ENCODE data around the gene ZNF385A. TPM values are rescaled to one million over a fixed set of nuclear protein-coding genes. Genes with fewer than 3 reads are reported as not detected.
A peak's percentile ranks its signal among the peaks of the same experiment; 100 is the strongest.

ZNF385A gene
- total and polyA plus RNA-seq, 9 of the 15 experiments (the other 6 are each of a cell fraction or from before 2014, with no cell fraction given), result 1.0 to 111 (median 7.7) TPM

DNA sequence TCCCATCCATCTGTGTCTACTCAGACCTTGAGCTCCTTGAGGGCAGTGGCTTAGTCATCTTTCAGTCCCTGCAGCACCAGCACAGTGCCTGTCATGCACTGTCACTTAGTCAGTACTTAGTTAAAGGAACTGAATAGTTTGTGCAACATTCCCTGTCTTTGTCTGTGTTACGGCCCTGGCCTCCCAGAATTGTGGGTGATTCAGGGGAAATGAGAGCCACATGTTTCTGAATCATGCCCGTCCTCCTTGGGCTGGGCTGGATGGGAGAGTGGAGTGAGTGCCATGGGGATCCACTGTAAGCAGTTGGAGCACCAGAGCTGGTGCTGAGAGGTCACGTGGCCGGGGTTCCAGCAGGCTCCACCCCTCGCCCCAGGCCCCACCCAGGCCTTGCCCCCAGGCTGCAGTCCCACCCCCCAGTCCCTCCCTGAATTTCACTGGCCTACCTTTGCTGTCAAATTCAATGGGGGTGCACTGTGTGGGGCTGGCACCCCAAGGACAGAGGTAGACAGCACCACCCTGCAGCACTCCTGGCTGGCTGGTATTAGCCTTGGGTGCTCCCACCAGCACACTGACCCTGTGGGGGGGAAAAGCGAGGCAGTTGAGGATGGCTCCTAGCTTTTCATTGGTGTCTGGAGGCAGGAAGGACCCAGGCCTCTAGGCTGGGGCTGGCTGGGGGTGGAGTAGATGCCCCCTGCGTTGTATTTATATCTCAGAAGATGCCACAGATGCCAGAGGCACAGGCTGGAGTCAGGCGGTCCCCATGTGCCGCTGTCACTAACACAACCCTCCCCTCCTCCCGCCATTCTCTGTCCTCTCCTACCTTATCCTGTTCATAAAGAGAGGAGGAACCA, 27.1 kb upstream of the ZNF385A start (continued):
- TF ChIP-seq, protein P1, sequence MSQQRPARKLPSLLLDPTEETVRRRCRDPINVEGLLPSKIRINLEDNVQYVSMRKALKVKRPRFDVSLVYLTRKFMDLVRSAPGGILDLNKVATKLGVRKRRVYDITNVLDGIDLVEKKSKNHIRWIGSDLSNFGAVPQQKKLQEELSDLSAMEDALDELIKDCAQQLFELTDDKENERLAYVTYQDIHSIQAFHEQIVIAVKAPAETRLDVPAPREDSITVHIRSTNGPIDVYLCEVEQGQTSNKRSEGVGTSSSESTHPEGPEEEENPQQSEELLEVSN (IDR thresholded peaks at IDR 0.05; ENCODE audit: borderline replicate concordance in 1 of 2, extremely low read depth in 1 of 2, insufficient read depth in 1 of 2, insufficient read length in 1 of 2, low read depth in 1 of 2, low read length in 1 of 2, poor library complexity in 1 of 2, severe bottlenecking in 1 of 2), result peak in 1 of 2 experiments; percentile 10

DNA sequence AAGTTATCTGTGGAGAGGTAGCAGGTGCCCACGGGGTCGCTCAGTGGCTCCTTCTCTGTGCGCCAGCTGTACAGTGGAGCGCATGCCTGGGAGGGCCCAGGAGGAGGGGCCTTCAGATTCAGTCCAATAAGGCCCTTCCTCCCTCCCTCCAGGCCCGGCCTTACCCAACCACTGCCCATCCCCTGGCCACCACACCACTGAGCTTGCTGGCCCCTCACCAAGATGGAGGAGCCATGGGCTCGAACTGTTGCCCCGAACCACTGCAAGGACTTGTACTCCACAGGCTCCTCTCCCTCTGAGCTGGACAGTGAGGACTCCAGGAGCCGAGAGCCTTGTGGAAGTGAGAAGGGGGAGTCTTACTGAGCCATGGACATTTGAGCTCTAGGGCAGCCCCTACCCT, 24.7 kb upstream of the ZNF385A start:
- H3K4me1 ChIP-seq (replicated peaks in 1 of 2; ENCODE audit: control insufficient read depth in 2 of 2, insufficient read depth in 2 of 2, low read length in 2 of 2), result peaks cover 10 to 18% of the 10 kb centered on the region in 2 experiments
- in situ Hi-C loops (cut with MboI) (no loop called here), intact Hi-C loops (cut with micrococcal nuclease) (no loop called here)
- no peak overlapping the region for H3K27ac ChIP-seq (ENCODE audit: extremely low read depth, low read depth, low read length)
- H3K9ac ChIP-seq (ENCODE audit: insufficient read depth in 1 of 2, low read depth in 2 of 2, low read length in 2 of 2), result no peak overlapping the region
- FAIRE-seq (no peak), DNase-seq (ENCODE audit: extremely low read depth in 1 of 4, low spot score in 3 of 4) (no peak), ATAC-seq (no peak)
- peaks cover 36% of the 10 kb centered on the region for H4K20me1 ChIP-seq (replicated peaks; ENCODE audit: control insufficient read depth, insufficient read depth, low read length)
- POLR2A ChIA-PET, result interaction anchor here (0.6 to 1.7 kb wide), 4 partner anchors 8 to 260 kb away, joined by 3 to 11 read pairs (median 4); no protein-coding TSS in a partner anchor
- no peak overlapping the region for H3K4me2 ChIP-seq (ENCODE audit: insufficient read depth, low read length)
- TF ChIP-seq POLR2G (IDR thresholded peaks at IDR 0.05; ENCODE audit: low read depth, low read length) (peak; percentile 51; the same call in 1 of the 2 replicates), ATF1 (CRISPR knock-in tag; IDR thresholded peaks at IDR 0.05) (no peak), ATF1 (tag; IDR thresholded peaks at IDR 0.05) (no peak)
- CTCF ChIA-PET (ENCODE audit: low intra/inter-chr PET ratio), result no interaction called here
- H3K79me2 ChIP-seq (ENCODE audit: control insufficient read depth, insufficient read depth, low read length), result peaks cover 34% of the 10 kb centered on the region
- WGBS (ENCODE audit: insufficient coverage, low coverage, missing lambda C conversion rate), result 95% methylated on average over 7 of the region's 8 CpGs
- no peaks in the 10 kb centered on the region for H3K9me3 ChIP-seq (replicated peaks; ENCODE audit: control insufficient read depth, insufficient read depth, low read depth, low read length)
- no peak overlapping the region for H3K4me3 ChIP-seq
- H3K36me3 ChIP-seq (ENCODE audit: control insufficient read depth, insufficient read depth, low read length), result peaks cover 92% of the 10 kb centered on the region
- peaks cover 25% of the 10 kb centered on the region for H3K9me1 ChIP-seq (ENCODE audit: control insufficient read depth, insufficient read depth, low read length)
- no peak overlapping the region for H2AFZ ChIP-seq (ENCODE audit: low read depth, low read length)
- no peaks in the 10 kb centered on the region for H3K27me3 ChIP-seq (ENCODE audit: control insufficient read depth in 2 of 2, insufficient read depth in 2 of 2, low read length in 2 of 2)
- no TSS peak for BruUV-seq (replicated peaks)
